HL-60 (cell line): Measurements from ENCODE around the gene STIM2.
A peak's percentile ranks its signal among the peaks of the same experiment; 100 is the strongest.
"Not testable (repeated sequence)": the region's sequence is repeated elsewhere in the genome, so short reads cannot be mapped to it uniquely, and the experiment has no call there.

Source experiments
- DNase-seq, 2 experiments: peaks; one replicate each; pipeline ENCODE4 v3.0.0-alpha.2; 2010 to 2020; ENCODE audit warnings: low read depth in 1 of 2, low spot score in 1 of 2
- H3K27ac ChIP-seq: fragments of 250-450 bp; sonication (Bioruptor Pico); replicated peaks from 2 replicates; pipeline ENCODE4 v1.5.1; 2020; ENCODE audit warnings: mild to moderate bottlenecking, moderate library complexity
- H3K27me3 ChIP-seq: fragments of 250-450 bp; sonication (Bioruptor Pico); 2 replicates; pipeline ENCODE4 v1.5.1; 2021; ENCODE audit warnings: mild to moderate bottlenecking, moderate library complexity; ENCODE audit not compliant: insufficient read depth, poor library complexity, severe bottlenecking
- H3K4me3 ChIP-seq: replicated peaks from 2 replicates; pipeline ENCODE4 v1.5.1; 2011; ENCODE audit warnings: mild to moderate bottlenecking, control low read depth, low read length; ENCODE audit not compliant: insufficient read depth
- CTCF ChIP-seq: IDR thresholded peaks from one replicate; pipeline ENCODE4 v1.5.1; 2011; ENCODE audit warnings: low read length, control low read depth, inconsistent platforms; ENCODE audit not compliant: insufficient read depth
- GABPA ChIP-seq: IDR thresholded peaks from 2 replicates; pipeline ENCODE4 v1.6.1; 2012; ENCODE audit warnings: low read depth
- POLR2AphosphoS5 ChIP-seq: IDR thresholded peaks from 2 replicates; pipeline ENCODE4 v1.6.1; 2012; ENCODE audit warnings: low read depth
- SPI1 ChIP-seq: IDR thresholded peaks from 2 replicates; pipeline ENCODE4 v1.6.1; 2012; ENCODE audit warnings: low read depth, mild to moderate bottlenecking, borderline replicate concordance
- TF ChIP-seq, protein P1 (sequence below): IDR thresholded peaks from 2 replicates; pipeline ENCODE4 v1.6.1; 2012; ENCODE audit warnings: low read depth; ENCODE audit not compliant: insufficient replicate concordance

The STIM2 gene

GRCh38 chr4:26821677-26822503 is 38.8 kb upstream of the STIM2 start:
- Histone ChIP-seq H3K27me3 (no peaks in the 10 kb centered on the region), H3K4me3 (no peak overlapping the region), H3K27ac (0 out of 2 replicates have a peak overlapping the region, but pooled peaks have one; percentile 10)
- TF ChIP-seq POLR2AphosphoS5 (no peak), SPI1 (no peak), GABPA (no peak), CTCF (no peak)
- TF ChIP-seq, protein P1, sequence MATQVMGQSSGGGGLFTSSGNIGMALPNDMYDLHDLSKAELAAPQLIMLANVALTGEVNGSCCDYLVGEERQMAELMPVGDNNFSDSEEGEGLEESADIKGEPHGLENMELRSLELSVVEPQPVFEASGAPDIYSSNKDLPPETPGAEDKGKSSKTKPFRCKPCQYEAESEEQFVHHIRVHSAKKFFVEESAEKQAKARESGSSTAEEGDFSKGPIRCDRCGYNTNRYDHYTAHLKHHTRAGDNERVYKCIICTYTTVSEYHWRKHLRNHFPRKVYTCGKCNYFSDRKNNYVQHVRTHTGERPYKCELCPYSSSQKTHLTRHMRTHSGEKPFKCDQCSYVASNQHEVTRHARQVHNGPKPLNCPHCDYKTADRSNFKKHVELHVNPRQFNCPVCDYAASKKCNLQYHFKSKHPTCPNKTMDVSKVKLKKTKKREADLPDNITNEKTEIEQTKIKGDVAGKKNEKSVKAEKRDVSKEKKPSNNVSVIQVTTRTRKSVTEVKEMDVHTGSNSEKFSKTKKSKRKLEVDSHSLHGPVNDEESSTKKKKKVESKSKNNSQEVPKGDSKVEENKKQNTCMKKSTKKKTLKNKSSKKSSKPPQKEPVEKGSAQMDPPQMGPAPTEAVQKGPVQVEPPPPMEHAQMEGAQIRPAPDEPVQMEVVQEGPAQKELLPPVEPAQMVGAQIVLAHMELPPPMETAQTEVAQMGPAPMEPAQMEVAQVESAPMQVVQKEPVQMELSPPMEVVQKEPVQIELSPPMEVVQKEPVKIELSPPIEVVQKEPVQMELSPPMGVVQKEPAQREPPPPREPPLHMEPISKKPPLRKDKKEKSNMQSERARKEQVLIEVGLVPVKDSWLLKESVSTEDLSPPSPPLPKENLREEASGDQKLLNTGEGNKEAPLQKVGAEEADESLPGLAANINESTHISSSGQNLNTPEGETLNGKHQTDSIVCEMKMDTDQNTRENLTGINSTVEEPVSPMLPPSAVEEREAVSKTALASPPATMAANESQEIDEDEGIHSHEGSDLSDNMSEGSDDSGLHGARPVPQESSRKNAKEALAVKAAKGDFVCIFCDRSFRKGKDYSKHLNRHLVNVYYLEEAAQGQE: no peak
- no peak for DNase-seq

- no peaks in the 10 kb centered on the region for H3K27me3 ChIP-seq
- TF ChIP-seq CTCF (no peak), POLR2AphosphoS5 (no peak), SPI1 (no peak)
Measured at GRCh38 chr4:26822546-26822945, 38.1 kb upstream of the STIM2 start.

DNA sequence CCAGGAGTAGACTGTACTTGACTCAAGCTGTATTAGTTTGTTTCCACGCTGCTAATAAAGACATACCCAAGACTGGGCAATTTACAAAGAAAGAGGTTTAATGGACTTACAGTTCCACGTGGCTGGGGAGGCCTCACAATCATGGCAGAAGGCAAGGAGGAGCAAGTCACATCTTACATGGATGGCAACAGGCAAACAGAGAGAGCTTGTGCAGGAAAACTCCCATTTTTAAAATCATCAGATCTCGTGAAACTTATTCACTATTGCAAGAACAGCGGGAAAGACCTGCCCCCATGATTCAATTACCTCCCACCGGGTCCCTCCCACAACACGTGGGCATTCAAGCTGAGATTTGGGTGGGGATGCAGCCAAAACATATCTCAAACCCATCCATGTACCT is 37.7 kb upstream of the STIM2 start:
- peak overlapping the region; percentile 10; the same call in 1 of the 2 replicates for H3K27ac ChIP-seq
- DNase-seq, H3K27me3 ChIP-seq, H3K4me3 ChIP-seq: not testable (repeated sequence)

More at GRCh38 chr4:26822546-26822945, 38.1 kb upstream of the STIM2 start:
- Histone ChIP-seq H3K4me3 (no peak overlapping the region), H3K27ac (peak overlapping the region; percentile 10; the same call in 1 of the 2 replicates)
- peak in 1 of 2 experiments; percentile 36 for DNase-seq

GRCh38 chr4:26823583-26823982 is 37.1 kb upstream of the STIM2 start:
- TF ChIP-seq CTCF (no peak), POLR2AphosphoS5 (no peak), GABPA (no peak), SPI1 (no peak)
- TF ChIP-seq, protein P1: no peak
- Histone ChIP-seq H3K4me3 (no peak overlapping the region), H3K27ac (no peak overlapping the region), H3K27me3 (no peaks in the 10 kb centered on the region)
- DNase-seq: no peak
